Right lobe of liver (tissue), 4 donors: ENCODE measurements around the gene C18orf54.

Experiments used
- POLR2A ChIP-seq: fragments of 450-650 bp; IDR thresholded peaks from one replicate; pipeline ENCODE4 v1.6.1; 2017; ENCODE audit warnings: antibody characterized with exemption, mild to moderate bottlenecking
- TF ChIP-seq, protein P1 (sequence below), 4 donors: fragments of 200-600 bp in 3 of 4; fragments of 450-650 bp in 1 of 4; IDR thresholded peaks; one replicate each; pipeline versions ENCODE4 v1.5.1 to v1.8.0; 2016 to 2022; ENCODE audit warnings: antibody characterized with exemption in 4 of 4, mild to moderate bottlenecking in 2 of 4
- donor health status: DM: no; HTN: no; CAD: no.
- donor health status: DM: no; HTN: no; CAD: no.
- donor health status: DM: no; HTN: yes; CAD: no.

DNA sequence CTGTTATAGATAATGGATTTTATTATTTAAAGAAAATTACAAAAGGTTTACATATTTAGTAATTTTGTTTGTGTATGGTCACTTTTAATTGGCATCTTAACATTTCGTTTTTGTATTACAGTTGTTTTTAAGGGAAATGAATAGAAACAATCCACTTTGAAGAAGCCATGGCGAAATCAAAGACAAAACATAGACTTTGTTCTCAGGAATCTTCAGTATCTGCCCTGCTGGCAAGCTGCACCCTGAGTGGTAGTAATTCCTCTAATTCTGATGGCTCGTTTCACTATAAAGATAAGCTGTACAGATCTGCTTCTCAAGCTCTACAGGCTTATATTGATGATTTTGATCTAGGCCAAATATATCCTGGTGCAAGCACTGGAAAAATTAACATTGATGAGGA lies 2.7 kb downstream of the C18orf54 start:
- no peak for TF ChIP-seq POLR2A
- TF ChIP-seq, protein P1, sequence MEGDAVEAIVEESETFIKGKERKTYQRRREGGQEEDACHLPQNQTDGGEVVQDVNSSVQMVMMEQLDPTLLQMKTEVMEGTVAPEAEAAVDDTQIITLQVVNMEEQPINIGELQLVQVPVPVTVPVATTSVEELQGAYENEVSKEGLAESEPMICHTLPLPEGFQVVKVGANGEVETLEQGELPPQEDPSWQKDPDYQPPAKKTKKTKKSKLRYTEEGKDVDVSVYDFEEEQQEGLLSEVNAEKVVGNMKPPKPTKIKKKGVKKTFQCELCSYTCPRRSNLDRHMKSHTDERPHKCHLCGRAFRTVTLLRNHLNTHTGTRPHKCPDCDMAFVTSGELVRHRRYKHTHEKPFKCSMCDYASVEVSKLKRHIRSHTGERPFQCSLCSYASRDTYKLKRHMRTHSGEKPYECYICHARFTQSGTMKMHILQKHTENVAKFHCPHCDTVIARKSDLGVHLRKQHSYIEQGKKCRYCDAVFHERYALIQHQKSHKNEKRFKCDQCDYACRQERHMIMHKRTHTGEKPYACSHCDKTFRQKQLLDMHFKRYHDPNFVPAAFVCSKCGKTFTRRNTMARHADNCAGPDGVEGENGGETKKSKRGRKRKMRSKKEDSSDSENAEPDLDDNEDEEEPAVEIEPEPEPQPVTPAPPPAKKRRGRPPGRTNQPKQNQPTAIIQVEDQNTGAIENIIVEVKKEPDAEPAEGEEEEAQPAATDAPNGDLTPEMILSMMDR (IDR thresholded peaks at IDR 0.05), result no peak
